OCI-LY3 (cell line): ENCODE measurements around the gene ERCC2.

Source experiments
- H2AFZ ChIP-seq: fragments of 200-600, 300-600 bp; shearing (Covaris generic); 2 replicates; pipeline ENCODE4 v1.6.0; 2014; ENCODE audit warnings: antibody characterized with exemption, low read depth, low read length
- H3K27ac ChIP-seq: fragments of 200-600, 300-600 bp; sonication (generic); 2 replicates; pipeline ENCODE4 v1.5.1; 2014; ENCODE audit warnings: mild to moderate bottlenecking, low read length, moderate library complexity, mixed read lengths
- H3K27me3 ChIP-seq: fragments of 200-600, 300-600 bp; sonication (generic); 2 replicates; pipeline ENCODE4 v1.6.1; 2014; ENCODE audit warnings: low read depth, low read length, mixed read lengths
- H3K36me3 ChIP-seq: fragments of 200-600, 300-600 bp; sonication (generic); replicated peaks from 2 replicates; pipeline ENCODE3; 2014; ENCODE audit warnings: low read depth, low read length, mixed read lengths
- H3K4me1 ChIP-seq: fragments of 300-600, 200-600 bp; sonication (generic); 2 replicates; pipeline ENCODE4 v1.6.1; 2014; ENCODE audit warnings: low read length, mixed read lengths
- H3K4me2 ChIP-seq: fragments of 200-600, 300-600 bp; sonication (generic); 2 replicates; pipeline ENCODE4 v1.6.1; 2014; ENCODE audit warnings: low read length, mixed read lengths
- H3K4me3 ChIP-seq: fragments of 300-600, 200-600 bp; sonication (generic); 2 replicates; pipeline ENCODE4 v1.5.1; 2014; ENCODE audit warnings: antibody characterized with exemption, mild to moderate bottlenecking, low read length, moderate library complexity
- H3K79me2 ChIP-seq: fragments of 300-600, 200-600 bp; shearing (Covaris generic); 2 replicates; pipeline ENCODE4 v1.6.1; 2014; ENCODE audit warnings: mild to moderate bottlenecking, low read length, mixed read lengths
- H3K9ac ChIP-seq: fragments of 300-600, 200-600 bp; shearing (Covaris generic); 2 replicates; pipeline ENCODE4 v1.6.0; 2014; ENCODE audit warnings: mild to moderate bottlenecking, low read length, moderate library complexity
- H3K9me3 ChIP-seq: fragments of 200-600, 300-600 bp; shearing (Covaris generic); 2 replicates; pipeline ENCODE4 v1.6.1; 2014; ENCODE audit warnings: low read length, mixed read lengths; ENCODE audit not compliant: insufficient read depth
- H4K20me1 ChIP-seq: fragments of 200-600, 300-600 bp; sonication (generic); 2 replicates; pipeline ENCODE4 v1.6.1; 2016; ENCODE audit warnings: low read length, mixed read lengths; ENCODE audit not compliant: insufficient read depth
- CTCF ChIP-seq: fragments of 200-600, 300-600 bp; sonication (generic); IDR thresholded peaks from 2 replicates; pipeline ENCODE4 v1.5.1; 2014; ENCODE audit warnings: antibody characterized with exemption, low read length, low read depth
- EZH2phosphoT487 ChIP-seq: fragments of 200-600 bp; shearing (Covaris generic); IDR thresholded peaks from 2 replicates; pipeline ENCODE4 v1.6.1; 2018; ENCODE audit warnings: antibody characterized with exemption, mixed run types, low read depth

The ERCC2 gene

GRCh38 chr19:45350477-45351058 lies 19.8 kb downstream of the ERCC2 start:
- peaks cover 49% of the 10 kb centered on the region for H3K36me3 ChIP-seq
- H4K20me1 ChIP-seq: no peaks in the 10 kb centered on the region; the same call in 1 of the 2 replicates
- no peak overlapping the region for H3K4me2 ChIP-seq
- no peak overlapping the region for H2AFZ ChIP-seq
- no peaks in the 10 kb centered on the region for H3K4me1 ChIP-seq
- no peak overlapping the region for H3K27ac ChIP-seq
- no peak overlapping the region for H3K9ac ChIP-seq
- H3K79me2 ChIP-seq: no peaks in the 10 kb centered on the region
- H3K4me3 ChIP-seq: no peak overlapping the region
- no peak for TF ChIP-seq CTCF
- TF ChIP-seq EZH2phosphoT487: no peak
- H3K9me3 ChIP-seq: no peaks in the 10 kb centered on the region
- H3K27me3 ChIP-seq: no peaks in the 10 kb centered on the region

- Histone ChIP-seq H3K79me2 (no peaks in the 10 kb centered on the region), H2AFZ (no peak overlapping the region), H3K36me3 (peaks cover 41% of the 10 kb centered on the region), H4K20me1 (no peaks in the 10 kb centered on the region; the same call in 1 of the 2 replicates), H3K4me3 (no peak overlapping the region), H3K4me2 (no peak overlapping the region), H3K27me3 (no peaks in the 10 kb centered on the region), H3K9me3 (no peaks in the 10 kb centered on the region), H3K9ac (no peak overlapping the region), H3K27ac (no peak overlapping the region), H3K4me1 (no peaks in the 10 kb centered on the region)
- TF ChIP-seq EZH2phosphoT487: no peak
- no peak for TF ChIP-seq CTCF
These were observed 20.9 kb downstream of the ERCC2 start for GRCh38 chr19:45349430-45349941.

GRCh38 chr19:45349126-45349415 lies 21.3 kb downstream of the ERCC2 start:
- no peak overlapping the region for H3K4me2 ChIP-seq
- TF ChIP-seq CTCF (no peak), EZH2phosphoT487 (no peak)
- H2AFZ ChIP-seq: no peak overlapping the region
- no peaks in the 10 kb centered on the region; the same call in 1 of the 2 replicates for H4K20me1 ChIP-seq
- peaks cover 37% of the 10 kb centered on the region for H3K36me3 ChIP-seq
- H3K4me1 ChIP-seq: no peaks in the 10 kb centered on the region
- H3K79me2 ChIP-seq: no peaks in the 10 kb centered on the region
- H3K27ac ChIP-seq: no peak overlapping the region
- H3K27me3 ChIP-seq: no peaks in the 10 kb centered on the region
- H3K9me3 ChIP-seq: no peaks in the 10 kb centered on the region
- no peak overlapping the region for H3K4me3 ChIP-seq
- H3K9ac ChIP-seq: no peak overlapping the region

GRCh38 chr19:45348367-45349125 lies 21.8 kb downstream of the ERCC2 start:
- Histone ChIP-seq H3K4me1 (no peaks in the 10 kb centered on the region), H3K4me2 (no peak overlapping the region), H3K27me3 (no peaks in the 10 kb centered on the region), H3K9ac (no peak overlapping the region), H2AFZ (no peak overlapping the region), H3K27ac (no peak overlapping the region), H3K4me3 (no peak overlapping the region), H3K9me3 (no peaks in the 10 kb centered on the region), H3K79me2 (no peaks in the 10 kb centered on the region), H4K20me1 (no peaks in the 10 kb centered on the region; the same call in 1 of the 2 replicates), H3K36me3 (peaks cover 32% of the 10 kb centered on the region)
- TF ChIP-seq EZH2phosphoT487 (no peak), CTCF (no peak)
